ENCODE results near the gene CCDC85A. TPM values are rescaled to one million over a fixed set of nuclear protein-coding genes. Genes with fewer than 3 reads are reported as not detected.

Gene CCDC85A
- total RNA-seq, 1 donor from 2014 or later, result not detected

DNA sequence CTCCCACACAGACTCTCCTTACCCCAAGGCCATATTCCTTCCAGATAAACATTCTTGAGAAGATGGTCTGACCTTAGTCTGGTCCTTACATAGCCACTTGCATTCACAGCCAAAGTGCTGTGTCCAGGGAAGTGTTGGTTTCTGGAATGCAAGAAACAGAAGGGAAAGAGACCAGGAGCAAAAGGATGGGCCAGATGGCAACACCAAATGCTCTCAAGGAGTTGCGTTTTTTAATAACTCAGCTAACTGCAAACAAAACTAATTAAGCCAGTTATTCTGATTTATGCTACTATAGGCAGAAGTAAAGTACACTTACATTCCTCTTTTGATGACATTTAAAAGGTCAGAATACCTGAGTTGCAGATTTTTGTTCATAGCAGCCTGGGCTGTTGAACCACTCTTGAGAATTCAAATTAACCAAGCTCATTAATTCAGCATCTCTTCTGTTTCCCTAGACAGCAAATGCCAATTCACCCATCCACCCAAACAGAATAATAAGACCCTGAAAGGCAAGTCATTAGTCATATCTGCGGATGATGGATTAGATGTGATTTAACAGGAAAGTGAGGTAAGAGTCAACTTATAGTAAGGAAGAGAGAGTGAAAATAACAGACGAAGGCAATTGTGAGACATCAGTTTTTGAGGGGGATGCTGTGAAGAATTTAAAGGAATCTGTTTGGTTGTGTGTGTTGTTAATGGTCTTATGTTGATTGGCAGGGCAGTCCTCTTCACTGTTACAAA is 18.8 kb downstream of the CCDC85A start:
- no peaks in the 10 kb centered on the region for H3K4me1 Mint-ChIP-seq (ENCODE audit: low read depth)
- H3K36me3 Mint-ChIP-seq (ENCODE audit: low read depth), result no peaks in the 10 kb centered on the region
- DNase-seq (ENCODE audit: low spot score), result no peak
- intact Hi-C loops (cut with micrococcal nuclease), result no loop called here
- H3K9me3 Mint-ChIP-seq, result no peaks in the 10 kb centered on the region
- no peaks in the 10 kb centered on the region for H3K27me3 Mint-ChIP-seq (ENCODE audit: low read depth)
- no peak overlapping the region for H3K27ac Mint-ChIP-seq
- no peak overlapping the region for H3K4me3 Mint-ChIP-seq (ENCODE audit: low read depth)

- Mint-ChIP-seq H3K27ac (no peak overlapping the region), H3K9me3 (no peaks in the 10 kb centered on the region), H3K36me3 (ENCODE audit: low read depth) (no peaks in the 10 kb centered on the region), H3K27me3 (ENCODE audit: low read depth) (no peaks in the 10 kb centered on the region), H3K4me1 (ENCODE audit: low read depth) (no peaks in the 10 kb centered on the region), H3K4me3 (ENCODE audit: low read depth) (no peak overlapping the region)
- no peak for DNase-seq (ENCODE audit: low spot score)
- intact Hi-C loops (cut with micrococcal nuclease), result no loop called here
These were observed 20.8 kb downstream of the CCDC85A start for GRCh38 chr2:56204556-56204955.

DNA sequence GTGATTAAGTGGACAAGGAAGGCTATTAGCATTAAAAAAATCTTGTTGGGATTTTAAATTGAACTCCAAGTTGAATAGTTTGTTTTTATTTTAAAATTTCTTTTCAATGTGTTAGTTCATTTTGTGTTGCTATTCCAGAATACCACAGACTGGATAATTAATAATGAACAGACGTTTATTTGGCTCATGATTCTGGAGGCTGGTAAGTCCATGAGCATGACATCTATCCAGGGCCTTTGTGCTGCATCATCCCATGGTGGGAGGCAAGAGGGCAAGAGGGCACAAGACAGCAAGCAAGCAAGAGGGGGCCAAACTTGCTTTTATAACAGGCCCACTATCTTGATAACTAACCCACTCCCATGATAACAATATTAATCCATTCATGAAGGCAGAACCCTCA is 22.5 kb downstream of the CCDC85A start:
- Mint-ChIP-seq H3K4me3 (ENCODE audit: low read depth) (no peak overlapping the region), H3K4me1 (ENCODE audit: low read depth) (no peaks in the 10 kb centered on the region), H3K27ac (no peak overlapping the region), H3K27me3 (ENCODE audit: low read depth) (no peaks in the 10 kb centered on the region), H3K9me3 (no peaks in the 10 kb centered on the region), H3K36me3 (ENCODE audit: low read depth) (no peaks in the 10 kb centered on the region)
- intact Hi-C loops (cut with micrococcal nuclease), result no loop called here
- no peak for DNase-seq (ENCODE audit: low spot score)

DNA sequence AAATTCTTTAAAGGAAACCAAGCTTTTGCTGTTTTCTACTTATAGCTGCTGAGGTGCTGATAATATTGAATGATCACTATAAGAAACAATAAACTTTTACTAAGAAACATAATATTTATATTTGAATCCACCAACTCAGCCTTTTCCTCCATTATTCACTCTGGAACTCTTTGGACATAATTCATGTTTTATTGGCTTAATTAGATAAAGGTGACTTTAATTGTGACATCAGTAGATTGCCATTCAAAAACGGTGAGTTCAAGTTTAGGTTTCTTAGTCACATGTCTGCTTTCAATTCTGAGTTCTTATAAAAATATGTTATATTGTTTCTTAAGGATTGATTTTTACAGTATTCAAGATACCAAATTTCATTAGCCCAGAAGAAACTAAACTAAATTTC is 24.0 kb downstream of the CCDC85A start:
- DNase-seq (ENCODE audit: low spot score), result no peak
- H3K27me3 Mint-ChIP-seq (ENCODE audit: low read depth), result no peaks in the 10 kb centered on the region
- no peak overlapping the region for H3K4me3 Mint-ChIP-seq (ENCODE audit: low read depth)
- no peaks in the 10 kb centered on the region for H3K36me3 Mint-ChIP-seq (ENCODE audit: low read depth)
- no peaks in the 10 kb centered on the region for H3K9me3 Mint-ChIP-seq
- intact Hi-C loops (cut with micrococcal nuclease), result no loop called here
- no peak overlapping the region for H3K27ac Mint-ChIP-seq
- no peaks in the 10 kb centered on the region for H3K4me1 Mint-ChIP-seq (ENCODE audit: low read depth)

- H3K36me3 Mint-ChIP-seq (ENCODE audit: low read depth), result no peaks in the 10 kb centered on the region
- H3K27me3 Mint-ChIP-seq (ENCODE audit: low read depth), result no peaks in the 10 kb centered on the region
- DNase-seq (ENCODE audit: low spot score), result no peak
- no peak overlapping the region for H3K4me3 Mint-ChIP-seq (ENCODE audit: low read depth)
- H3K9me3 Mint-ChIP-seq, result no peaks in the 10 kb centered on the region
- H3K27ac Mint-ChIP-seq, result no peak overlapping the region
- no peaks in the 10 kb centered on the region for H3K4me1 Mint-ChIP-seq (ENCODE audit: low read depth)
- intact Hi-C loops (cut with micrococcal nuclease), result no loop called here
These were observed 24.6 kb downstream of the CCDC85A start for GRCh38 chr2:56208380-56208779.

- H3K4me3 Mint-ChIP-seq (ENCODE audit: low read depth), result no peak overlapping the region
- H3K27me3 Mint-ChIP-seq (ENCODE audit: low read depth), result no peaks in the 10 kb centered on the region
- intact Hi-C loops (cut with micrococcal nuclease), result no loop called here
- H3K4me1 Mint-ChIP-seq (ENCODE audit: low read depth), result no peaks in the 10 kb centered on the region
- no peak for DNase-seq (ENCODE audit: low spot score)
- no peaks in the 10 kb centered on the region for H3K9me3 Mint-ChIP-seq
- no peaks in the 10 kb centered on the region for H3K36me3 Mint-ChIP-seq (ENCODE audit: low read depth)
- H3K27ac Mint-ChIP-seq, result no peak overlapping the region
These were observed 25.9 kb downstream of the CCDC85A start for GRCh38 chr2:56209701-56210100.

- Mint-ChIP-seq H3K36me3 (ENCODE audit: low read depth) (no peaks in the 10 kb centered on the region), H3K9me3 (no peaks in the 10 kb centered on the region), H3K27ac (no peak overlapping the region), H3K4me3 (ENCODE audit: low read depth) (no peak overlapping the region), H3K4me1 (ENCODE audit: low read depth) (no peaks in the 10 kb centered on the region), H3K27me3 (ENCODE audit: low read depth) (no peaks in the 10 kb centered on the region)
- intact Hi-C loops (cut with micrococcal nuclease), result no loop called here
- no peak for DNase-seq (ENCODE audit: low spot score)
These were observed 26.5 kb downstream of the CCDC85A start for GRCh38 chr2:56210291-56210690.

- intact Hi-C loops (cut with micrococcal nuclease), result no loop called here
- Mint-ChIP-seq H3K36me3 (ENCODE audit: low read depth) (no peaks in the 10 kb centered on the region), H3K27ac (no peak overlapping the region), H3K4me3 (ENCODE audit: low read depth) (no peak overlapping the region), H3K9me3 (no peaks in the 10 kb centered on the region), H3K4me1 (ENCODE audit: low read depth) (no peaks in the 10 kb centered on the region), H3K27me3 (ENCODE audit: low read depth) (no peaks in the 10 kb centered on the region)
- DNase-seq (ENCODE audit: low spot score), result no peak
These were observed 27.3 kb downstream of the CCDC85A start for GRCh38 chr2:56211048-56211447.

GRCh38 chr2:56215911-56216310 is 32.1 kb downstream of the CCDC85A start:
- Mint-ChIP-seq H3K27me3 (ENCODE audit: low read depth) (no peaks in the 10 kb centered on the region), H3K4me3 (ENCODE audit: low read depth) (no peak overlapping the region), H3K4me1 (ENCODE audit: low read depth) (no peaks in the 10 kb centered on the region), H3K36me3 (ENCODE audit: low read depth) (no peaks in the 10 kb centered on the region), H3K27ac (no peak overlapping the region), H3K9me3 (no peaks in the 10 kb centered on the region)
- intact Hi-C loops (cut with micrococcal nuclease), result no loop called here
- no peak for DNase-seq (ENCODE audit: low spot score)

DNA sequence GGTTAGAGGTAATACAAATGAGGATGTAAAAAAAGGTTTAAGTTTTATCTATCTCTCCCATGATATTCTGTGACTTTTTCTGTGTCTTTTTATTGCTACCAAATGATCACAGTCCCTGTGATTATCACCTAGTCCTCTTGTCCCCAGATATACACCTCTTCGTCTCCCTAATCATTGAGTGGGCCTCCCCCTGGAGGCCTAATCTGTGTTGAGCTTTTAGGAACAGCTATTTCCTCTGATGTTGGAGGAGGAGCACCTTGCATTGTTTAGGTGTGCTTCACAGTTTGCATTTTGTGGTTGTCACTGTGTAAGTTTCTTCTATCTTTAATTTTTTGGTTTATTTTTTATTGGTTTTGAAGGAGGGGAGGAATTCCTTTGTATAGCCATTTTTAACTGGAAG is 33.3 kb downstream of the CCDC85A start:
- no peaks in the 10 kb centered on the region for H3K27me3 Mint-ChIP-seq (ENCODE audit: low read depth)
- H3K4me1 Mint-ChIP-seq (ENCODE audit: low read depth), result no peaks in the 10 kb centered on the region
- intact Hi-C loops (cut with micrococcal nuclease), result no loop called here
- no peak overlapping the region for H3K27ac Mint-ChIP-seq
- H3K4me3 Mint-ChIP-seq (ENCODE audit: low read depth), result no peak overlapping the region
- no peaks in the 10 kb centered on the region for H3K9me3 Mint-ChIP-seq
- DNase-seq (ENCODE audit: low spot score), result no peak
- H3K36me3 Mint-ChIP-seq (ENCODE audit: low read depth), result no peaks in the 10 kb centered on the region

DNA sequence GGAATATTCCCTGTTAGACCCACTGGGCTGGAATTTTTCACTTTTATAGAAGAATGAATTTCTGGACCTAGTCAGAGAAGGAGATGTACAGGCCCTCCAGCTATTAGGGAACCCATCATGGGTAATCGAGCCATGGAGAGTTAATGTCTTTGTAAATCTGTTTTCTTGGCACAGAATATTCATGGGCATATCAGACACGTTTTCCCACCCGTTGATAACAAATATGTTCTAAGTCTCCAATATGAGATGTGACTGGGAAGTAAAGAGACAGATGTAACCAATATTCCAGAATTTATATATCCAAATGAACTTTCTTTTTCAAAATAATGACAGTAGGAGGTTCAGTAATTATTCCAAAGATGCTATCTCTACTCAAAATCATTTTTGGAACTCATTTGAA is 38.7 kb downstream of the CCDC85A start:
- no peaks in the 10 kb centered on the region for H3K27me3 Mint-ChIP-seq (ENCODE audit: low read depth)
- H3K4me3 Mint-ChIP-seq (ENCODE audit: low read depth), result no peak overlapping the region
- no peak overlapping the region for H3K27ac Mint-ChIP-seq
- intact Hi-C loops (cut with micrococcal nuclease), result no loop called here
- H3K36me3 Mint-ChIP-seq (ENCODE audit: low read depth), result no peaks in the 10 kb centered on the region
- no peaks in the 10 kb centered on the region for H3K4me1 Mint-ChIP-seq (ENCODE audit: low read depth)
- DNase-seq (ENCODE audit: low spot score), result no peak
- H3K9me3 Mint-ChIP-seq, result no peaks in the 10 kb centered on the region

DNA sequence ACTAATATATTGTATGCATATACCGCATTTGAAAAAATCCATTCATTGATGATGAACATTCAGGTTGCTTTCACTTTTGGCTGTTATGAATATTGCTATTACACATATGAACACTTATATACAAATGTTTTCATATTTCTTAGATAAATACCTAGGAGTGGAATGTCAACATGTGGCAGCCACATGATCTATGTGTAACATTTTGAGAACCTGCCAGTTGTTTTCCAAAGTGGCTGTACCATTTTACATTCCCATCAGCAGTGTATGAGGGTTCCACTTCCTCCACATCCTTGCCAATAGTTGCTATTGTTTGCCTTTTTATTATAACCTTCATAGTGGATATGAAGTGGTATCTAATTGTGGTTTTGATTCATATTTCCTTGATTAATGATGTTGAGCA is 40.5 kb downstream of the CCDC85A start:
- no peak for DNase-seq (ENCODE audit: low spot score)
- intact Hi-C loops (cut with micrococcal nuclease), result no loop called here
- Mint-ChIP-seq H3K27ac (no peak overlapping the region), H3K4me1 (ENCODE audit: low read depth) (no peaks in the 10 kb centered on the region), H3K9me3 (no peaks in the 10 kb centered on the region), H3K27me3 (ENCODE audit: low read depth) (no peaks in the 10 kb centered on the region), H3K4me3 (ENCODE audit: low read depth) (no peak overlapping the region), H3K36me3 (ENCODE audit: low read depth) (no peaks in the 10 kb centered on the region)

DNA sequence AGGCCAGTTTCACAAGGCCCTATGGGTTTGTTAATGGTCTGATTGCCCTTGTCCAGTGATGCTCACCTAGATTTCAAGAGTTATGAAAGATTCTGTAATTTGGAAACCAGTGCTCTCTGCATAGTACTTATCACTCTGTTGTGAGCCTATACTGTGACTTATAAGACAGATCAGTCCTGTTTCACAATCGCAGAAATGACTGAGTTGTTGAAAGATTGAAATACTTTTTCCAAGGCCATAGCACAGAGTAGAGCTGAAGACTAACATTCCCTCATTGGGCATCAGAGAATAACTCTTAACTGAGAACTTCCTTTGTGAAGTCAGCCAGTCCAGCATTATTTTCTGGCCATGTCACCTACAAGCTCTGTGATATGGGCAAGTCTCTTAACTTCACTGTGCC is 44.0 kb downstream of the CCDC85A start:
- intact Hi-C loops (cut with micrococcal nuclease), result no loop called here
- Mint-ChIP-seq H3K9me3 (no peaks in the 10 kb centered on the region), H3K27me3 (ENCODE audit: low read depth) (no peaks in the 10 kb centered on the region), H3K27ac (no peak overlapping the region), H3K4me1 (ENCODE audit: low read depth) (no peaks in the 10 kb centered on the region), H3K36me3 (ENCODE audit: low read depth) (no peaks in the 10 kb centered on the region), H3K4me3 (ENCODE audit: low read depth) (no peak overlapping the region)
- no peak for DNase-seq (ENCODE audit: low spot score)
